HCT116 (cell line): ENCODE data around the gene MMEL1. TPM values are rescaled to one million over a fixed set of nuclear protein-coding genes. Genes with fewer than 3 reads are reported as not detected.

Experiments used
- ATAC-seq: fragments of 200-7000 bp; cut with Tn5 transposase; 2 replicates; pipeline ENCODE4 v1.9.1; 2020; ENCODE audit warnings: mild to moderate bottlenecking, moderate library complexity
- BruUV-seq: library from RNA; stranded (reverse); fragments of 400-500 nt; replicated peaks from 2 replicates; lab custom pipeline; 2021; lab: Mats Ljungman, UMichigan
- CTCF ChIA-PET: fragments of 300-600 bp; sonication (Branson Sonifier 250); formaldehyde crosslinking; loops from one replicate; lab custom pipeline; 2021; ENCODE audit warnings: antibody characterized with exemption; lab: Charles Lee
- POLR2A ChIA-PET: fragments of 300-600, 350-600 bp; sonication (Branson Sonifier 250); formaldehyde crosslinking; loops from one replicate; lab custom pipeline; 2021; ENCODE audit warnings: antibody characterized with exemption; lab: Charles Lee
- RAD21 ChIA-PET, 2 experiments: fragments of 300-600 bp; sonication (Branson Sonifier 250); formaldehyde crosslinking; loops; one replicate each; lab custom pipeline; 2023; ENCODE audit warnings: low total read pairs in 2 of 2; ENCODE audit not compliant: uncharacterized antibody in 2 of 2, unreplicated experiment in 2 of 2, low non-redundant PET in 1 of 2; lab: Charles Lee
- DNase-seq: peaks from one replicate; pipeline ENCODE4 v3.0.0-alpha.2; 2010; ENCODE audit warnings: low read depth, low spot score
- H2AFZ ChIP-seq: fragments of 200-600 bp; shearing (Covaris generic), sonication (generic); 2 replicates; pipeline ENCODE4 v1.6.1; 2017; ENCODE audit warnings: low read depth, mixed run types, mixed read lengths, antibody characterized with exemption, low read length; ENCODE audit not compliant: poor library complexity, severe bottlenecking
- H3K27ac ChIP-seq: 2 replicates; pipeline ENCODE4 v1.5.1; 2012; ENCODE audit warnings: low read depth, low read length
- H3K27me3 ChIP-seq: fragments of 200-600 bp; sonication (generic); 2 replicates; pipeline ENCODE4 v1.6.1; 2016; ENCODE audit warnings: mixed run types, low read length, mixed read lengths; ENCODE audit not compliant: insufficient read depth
- H3K36me3 ChIP-seq, 2 experiments: fragments of 200-500 bp in 1 of 2; fragments of 200-600 bp in 1 of 2; sonication (Bioruptor generic) in 1 of 2; sonication (generic) in 1 of 2; 2 replicates each; pipeline versions ENCODE4 v1.5.1 to v1.6.1; 2014 to 2016; ENCODE audit warnings: low read length in 2 of 2, inconsistent platforms in 1 of 2, mixed read lengths in 1 of 2, mixed run types in 1 of 2; ENCODE audit not compliant: insufficient read depth in 2 of 2, control insufficient read depth in 1 of 2
- H3K4me1 ChIP-seq, 2 experiments: fragments of 200-600 bp in 1 of 2; sonication (generic) in 1 of 2; 2 replicates each; pipeline versions ENCODE4 v1.5.1 to v1.6.1; 2012 to 2017; ENCODE audit warnings: low read length in 2 of 2, inconsistent platforms in 1 of 2, mild to moderate bottlenecking in 1 of 2, mixed read lengths in 1 of 2, mixed run types in 1 of 2, moderate library complexity in 1 of 2; ENCODE audit not compliant: insufficient read depth in 2 of 2, control insufficient read depth in 1 of 2
- H3K4me2 ChIP-seq: fragments of 200-600 bp; sonication (generic); 2 replicates; pipeline ENCODE4 v1.6.1; 2017; ENCODE audit warnings: mixed run types, low read length, mixed read lengths
- H3K4me3 ChIP-seq, 2 experiments: fragments of 200-600 bp in 1 of 2; sonication (generic) in 1 of 2; replicated peaks in 1 of 2; 2 replicates each; pipeline ENCODE4 v1.5.1; 2011 to 2016; ENCODE audit warnings: low read length in 2 of 2, control low read depth in 1 of 2, low read depth in 1 of 2, mild to moderate bottlenecking in 1 of 2, mixed read lengths in 1 of 2, mixed run types in 1 of 2
- H3K79me2 ChIP-seq: fragments of 200-600 bp; sonication (generic); 2 replicates; pipeline ENCODE4 v1.6.1; 2017; ENCODE audit warnings: mild to moderate bottlenecking, mixed run types, low read length, moderate library complexity, mixed read lengths; ENCODE audit not compliant: insufficient read depth
- H3K9ac ChIP-seq: fragments of 200-600 bp; sonication (generic); 2 replicates; pipeline ENCODE4 v1.6.1; 2016; ENCODE audit warnings: low read length, mixed read lengths
- H3K9me2 ChIP-seq: fragments of 200-600 bp; sonication (generic), shearing (Covaris generic); 2 replicates; pipeline ENCODE4 v1.6.1; 2017; ENCODE audit warnings: mixed run types, mild to moderate bottlenecking, moderate library complexity; ENCODE audit not compliant: insufficient read depth
- H3K9me3 ChIP-seq, 2 experiments: fragments of 200-500 bp in 1 of 2; fragments of 200-600 bp in 1 of 2; sonication (Bioruptor generic) in 1 of 2; sonication (generic) in 1 of 2; 2 replicates each; pipeline ENCODE4 v1.6.1; 2014 to 2017; ENCODE audit warnings: low read length in 2 of 2, mixed read lengths in 2 of 2, inconsistent platforms in 1 of 2, low read depth in 1 of 2, mild to moderate bottlenecking in 1 of 2, mixed run types in 1 of 2, moderate library complexity in 1 of 2; ENCODE audit not compliant: control insufficient read depth in 1 of 2, insufficient read depth in 1 of 2
- H4K20me1 ChIP-seq: fragments of 200-600 bp; sonication (generic), shearing (Covaris generic); 2 replicates; pipeline ENCODE4 v1.6.1; 2017; ENCODE audit warnings: mixed run types, mild to moderate bottlenecking, moderate library complexity; ENCODE audit not compliant: insufficient read depth
- CEBPB ChIP-seq: IDR thresholded peaks from 2 replicates; pipeline ENCODE4 v1.6.1; 2012; ENCODE audit warnings: low read depth
- ELF1 ChIP-seq: IDR thresholded peaks from 2 replicates; pipeline ENCODE4 v1.6.1; 2012; ENCODE audit warnings: low read depth, borderline replicate concordance
- POLR2A ChIP-seq: IDR thresholded peaks from 2 replicates; pipeline ENCODE4 v1.7.0; 2011; ENCODE audit warnings: borderline replicate concordance; ENCODE audit not compliant: insufficient read depth, insufficient read length; ENCODE audit errors: extremely low read depth
- SIN3A ChIP-seq: IDR thresholded peaks from 2 replicates; pipeline ENCODE4 v1.6.1; 2012; ENCODE audit warnings: low read depth
- ZFX ChIP-seq: fragments of 450-650 bp; IDR thresholded peaks from 2 replicates; pipeline ENCODE4 v1.6.1; 2017
- intact Hi-C: fragments of 100-400 bp; cut with micrococcal nuclease; formaldehyde crosslinking; loops from 2 replicates; pipeline ENCODE4 v1.10.0; 2022
- total RNA-seq: library from RNA; stranded (reverse); gene quantifications from one replicate; pipeline ENCODE4 v1.2.1, GENCODE V29; 2021; ENCODE audit not compliant: unreplicated experiment
- TF ChIP-seq, protein P1 (sequence below): IDR thresholded peaks from 2 replicates; pipeline ENCODE4 v1.6.1; 2012; ENCODE audit warnings: low read depth
- TF ChIP-seq, protein P2 (sequence below): IDR thresholded peaks from 2 replicates; pipeline ENCODE4 v1.6.1; 2011; ENCODE audit warnings: mild to moderate bottlenecking, low read length, moderate library complexity; ENCODE audit not compliant: insufficient replicate concordance; ENCODE audit errors: extremely low read depth

Gene MMEL1
- total RNA-seq, 1 experiment from 2014 or later = 2.7 TPM

DNA sequence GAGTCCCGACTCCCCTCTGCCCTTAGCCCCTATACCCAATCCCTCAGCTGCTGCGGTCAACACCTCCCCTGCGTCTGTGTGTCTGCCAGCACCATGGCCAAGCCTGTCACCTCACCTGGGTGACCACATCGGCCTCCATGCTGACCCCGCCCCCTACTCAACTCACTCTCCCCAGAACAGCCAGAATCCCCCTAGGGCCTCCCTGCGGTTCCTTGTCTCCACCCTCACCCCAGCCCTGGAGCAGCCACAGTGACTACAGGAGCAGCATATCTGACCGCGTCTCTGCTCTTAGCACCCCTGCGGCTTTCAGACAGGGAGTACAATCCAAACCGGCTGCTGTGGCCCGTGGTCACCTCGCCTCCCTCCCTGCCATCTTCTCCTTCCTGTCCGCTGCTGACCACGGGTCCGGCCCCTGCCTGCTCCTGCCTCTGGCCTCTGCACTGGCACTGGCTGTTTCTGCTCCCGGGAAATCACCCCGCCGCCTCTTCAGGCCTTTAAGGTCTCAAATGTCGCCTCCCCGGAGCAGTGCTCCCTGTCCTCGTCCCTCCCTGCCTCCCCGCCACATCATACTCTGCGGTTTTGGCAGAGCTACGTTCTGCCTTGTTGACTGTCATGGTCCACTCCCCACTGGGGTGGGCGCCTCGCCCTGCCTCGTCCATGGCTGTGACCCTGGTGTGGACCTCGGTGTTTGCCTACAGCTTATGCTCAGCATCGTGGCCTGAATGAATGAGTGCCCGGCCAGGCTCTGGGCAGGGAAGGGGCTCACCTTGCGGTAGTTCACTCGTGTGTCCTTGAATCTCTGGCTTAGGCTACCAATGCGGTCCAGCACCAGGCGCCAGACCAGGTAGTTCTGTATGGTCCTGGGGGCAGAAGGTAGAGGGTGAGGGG, 35.1 kb downstream of the MMEL1 start (continued):
- TF ChIP-seq, protein P1, sequence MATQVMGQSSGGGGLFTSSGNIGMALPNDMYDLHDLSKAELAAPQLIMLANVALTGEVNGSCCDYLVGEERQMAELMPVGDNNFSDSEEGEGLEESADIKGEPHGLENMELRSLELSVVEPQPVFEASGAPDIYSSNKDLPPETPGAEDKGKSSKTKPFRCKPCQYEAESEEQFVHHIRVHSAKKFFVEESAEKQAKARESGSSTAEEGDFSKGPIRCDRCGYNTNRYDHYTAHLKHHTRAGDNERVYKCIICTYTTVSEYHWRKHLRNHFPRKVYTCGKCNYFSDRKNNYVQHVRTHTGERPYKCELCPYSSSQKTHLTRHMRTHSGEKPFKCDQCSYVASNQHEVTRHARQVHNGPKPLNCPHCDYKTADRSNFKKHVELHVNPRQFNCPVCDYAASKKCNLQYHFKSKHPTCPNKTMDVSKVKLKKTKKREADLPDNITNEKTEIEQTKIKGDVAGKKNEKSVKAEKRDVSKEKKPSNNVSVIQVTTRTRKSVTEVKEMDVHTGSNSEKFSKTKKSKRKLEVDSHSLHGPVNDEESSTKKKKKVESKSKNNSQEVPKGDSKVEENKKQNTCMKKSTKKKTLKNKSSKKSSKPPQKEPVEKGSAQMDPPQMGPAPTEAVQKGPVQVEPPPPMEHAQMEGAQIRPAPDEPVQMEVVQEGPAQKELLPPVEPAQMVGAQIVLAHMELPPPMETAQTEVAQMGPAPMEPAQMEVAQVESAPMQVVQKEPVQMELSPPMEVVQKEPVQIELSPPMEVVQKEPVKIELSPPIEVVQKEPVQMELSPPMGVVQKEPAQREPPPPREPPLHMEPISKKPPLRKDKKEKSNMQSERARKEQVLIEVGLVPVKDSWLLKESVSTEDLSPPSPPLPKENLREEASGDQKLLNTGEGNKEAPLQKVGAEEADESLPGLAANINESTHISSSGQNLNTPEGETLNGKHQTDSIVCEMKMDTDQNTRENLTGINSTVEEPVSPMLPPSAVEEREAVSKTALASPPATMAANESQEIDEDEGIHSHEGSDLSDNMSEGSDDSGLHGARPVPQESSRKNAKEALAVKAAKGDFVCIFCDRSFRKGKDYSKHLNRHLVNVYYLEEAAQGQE = no peak
- TF ChIP-seq POLR2A (no peak), SIN3A (no peak)

DNA sequence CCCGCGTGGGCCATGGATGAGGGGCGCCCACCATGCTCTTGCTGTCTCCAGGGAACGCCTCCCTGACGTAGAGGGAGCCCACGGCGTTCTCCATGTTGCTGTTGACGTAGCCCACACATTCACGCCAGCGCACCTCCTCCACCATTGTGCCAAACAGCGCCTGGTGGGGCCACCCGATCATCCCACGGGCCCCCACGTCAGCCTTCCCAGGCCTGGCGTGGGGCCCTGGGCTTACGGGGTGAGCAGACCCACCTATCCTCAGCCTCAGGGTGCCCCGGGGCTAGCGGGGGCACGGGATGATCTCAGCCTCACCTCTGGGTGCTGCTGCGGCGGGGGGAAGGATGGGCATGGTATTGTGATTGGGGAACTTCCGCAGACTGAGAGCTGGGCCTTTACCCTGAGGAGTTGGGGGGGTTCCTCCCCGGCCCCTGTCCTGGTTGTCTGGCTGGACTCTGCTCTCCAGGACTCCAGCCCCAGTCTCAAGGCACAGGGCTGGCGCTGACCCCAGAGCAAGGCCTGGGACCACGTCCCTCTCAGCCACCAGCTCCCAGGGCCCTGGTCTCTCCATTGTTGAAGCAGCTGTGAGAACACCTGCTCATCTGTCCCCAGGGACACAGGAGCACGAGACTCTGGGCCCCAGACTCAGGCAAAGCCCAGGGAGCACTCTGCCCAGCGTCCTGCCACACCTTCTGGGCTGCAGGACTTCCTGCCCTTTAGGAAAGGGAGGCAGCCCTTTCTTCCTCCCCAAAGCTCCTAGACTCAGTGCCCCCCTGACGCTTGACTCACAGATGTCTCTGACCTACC, 36.1 kb downstream of the MMEL1 start:
- intact Hi-C loops = no loop called here
- TF ChIP-seq CEBPB (no peak), ELF1 (no peak), SIN3A (no peak), ZFX (no peak), POLR2A (no peak)
- TF ChIP-seq, protein P2, sequence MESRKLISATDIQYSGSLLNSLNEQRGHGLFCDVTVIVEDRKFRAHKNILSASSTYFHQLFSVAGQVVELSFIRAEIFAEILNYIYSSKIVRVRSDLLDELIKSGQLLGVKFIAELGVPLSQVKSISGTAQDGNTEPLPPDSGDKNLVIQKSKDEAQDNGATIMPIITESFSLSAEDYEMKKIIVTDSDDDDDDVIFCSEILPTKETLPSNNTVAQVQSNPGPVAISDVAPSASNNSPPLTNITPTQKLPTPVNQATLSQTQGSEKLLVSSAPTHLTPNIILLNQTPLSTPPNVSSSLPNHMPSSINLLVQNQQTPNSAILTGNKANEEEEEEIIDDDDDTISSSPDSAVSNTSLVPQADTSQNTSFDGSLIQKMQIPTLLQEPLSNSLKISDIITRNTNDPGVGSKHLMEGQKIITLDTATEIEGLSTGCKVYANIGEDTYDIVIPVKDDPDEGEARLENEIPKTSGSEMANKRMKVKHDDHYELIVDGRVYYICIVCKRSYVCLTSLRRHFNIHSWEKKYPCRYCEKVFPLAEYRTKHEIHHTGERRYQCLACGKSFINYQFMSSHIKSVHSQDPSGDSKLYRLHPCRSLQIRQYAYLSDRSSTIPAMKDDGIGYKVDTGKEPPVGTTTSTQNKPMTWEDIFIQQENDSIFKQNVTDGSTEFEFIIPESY = no peak
- ChIA-PET POLR2A (no interaction called here), CTCF (interaction anchor here (0.6 kb wide), 1 partner anchor 823 kb away, joined by 3 read pairs; no protein-coding TSS in a partner anchor), RAD21 (no interaction called here)
- BruUV-seq = no TSS peak
- Histone ChIP-seq H3K4me1 (no peaks in the 10 kb centered on the region), H3K79me2 (no peaks in the 10 kb centered on the region), H3K9ac (no peak overlapping the region), H3K9me3 (no peaks in the 10 kb centered on the region), H4K20me1 (no peaks in the 10 kb centered on the region), H3K36me3 (no peaks in the 10 kb centered on the region), H3K9me2 (no peaks in the 10 kb centered on the region), H2AFZ (no peak overlapping the region), H3K27ac (no peak overlapping the region; the same call in 1 of the 2 replicates), H3K4me3 (no peak overlapping the region), H3K27me3 (0 out of 2 replicates have a peak, but pooled peaks cover under 1% of the 10 kb centered on the region), H3K4me2 (no peak overlapping the region)
- peak; percentile 10; the same call in 1 of the 2 replicates for ATAC-seq
- no peak for DNase-seq
